ENCODE results near the gene PRICKLE4. TPM values are rescaled to one million over a fixed set of nuclear protein-coding genes. Genes with fewer than 3 reads are reported as not detected.

Gene PRICKLE4, protein sequence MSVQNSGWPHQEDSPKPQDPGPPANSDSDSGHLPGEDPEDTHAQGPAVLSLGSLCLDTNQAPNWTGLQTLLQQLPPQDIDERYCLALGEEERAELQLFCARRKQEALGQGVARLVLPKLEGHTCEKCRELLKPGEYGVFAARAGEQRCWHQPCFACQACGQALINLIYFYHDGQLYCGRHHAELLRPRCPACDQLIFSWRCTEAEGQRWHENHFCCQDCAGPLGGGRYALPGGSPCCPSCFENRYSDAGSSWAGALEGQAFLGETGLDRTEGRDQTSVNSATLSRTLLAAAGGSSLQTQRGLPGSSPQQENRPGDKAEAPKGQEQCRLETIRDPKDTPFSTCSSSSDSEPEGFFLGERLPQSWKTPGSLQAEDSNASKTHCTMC
- 1.7 TPM for total RNA-seq
- long read RNA-seq, partial matches to known transcripts, result 0 of 1 reads
- long read RNA-seq, other reads (novel, unspliced or antisense), result 1 of 1 reads

DNA sequence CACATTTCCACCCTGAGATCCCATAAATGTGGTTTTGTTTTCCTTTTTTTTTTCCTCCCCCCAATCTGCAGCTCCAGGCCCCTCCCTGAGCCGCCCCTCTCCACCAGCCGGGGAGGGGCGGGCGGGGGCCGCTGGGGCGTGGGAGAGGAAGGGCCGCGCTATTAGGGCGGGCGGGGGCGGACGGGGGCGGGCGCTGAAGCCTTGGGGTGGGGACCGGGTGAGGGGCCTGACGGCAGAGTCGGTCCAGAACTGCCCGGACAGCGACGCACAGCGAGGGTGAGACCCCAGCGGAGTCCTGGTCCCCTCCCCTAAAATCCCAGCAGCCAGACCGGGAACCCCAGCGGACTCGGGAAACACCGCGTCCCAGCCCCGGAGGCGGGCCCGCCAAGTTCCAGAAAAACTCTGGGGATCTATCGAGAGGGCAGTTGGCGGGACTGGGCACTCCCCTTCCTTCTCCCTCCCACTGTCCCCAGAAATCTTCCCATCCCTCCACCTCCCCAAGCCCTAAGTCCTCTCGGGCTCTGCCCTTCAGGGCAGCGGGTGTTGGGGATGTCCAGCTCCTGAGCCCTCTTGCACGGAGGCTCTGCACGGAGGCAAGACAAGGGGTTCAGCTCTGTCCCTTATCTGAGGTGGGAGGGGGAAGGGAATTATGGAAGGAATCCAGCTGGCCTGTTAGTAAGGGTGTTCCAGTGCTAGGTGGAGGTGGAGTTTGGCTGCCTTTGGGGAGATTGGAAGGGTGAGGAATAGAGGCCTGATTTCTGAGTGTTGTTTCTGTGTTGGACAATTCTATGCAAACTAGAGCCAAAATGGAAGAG is at the start of gene PRICKLE4:
PRICKLE4 (plus strand) TSS at position 232 of the 815 bp plus-strand sequence. CDS start 2,692 bp downstream, outside the sequence.
- intact Hi-C loops (cut with DNase I), result loop anchor here (2.0 kb wide), 1 partner anchor 264 kb away; no protein-coding TSS in a partner anchor

DNA sequence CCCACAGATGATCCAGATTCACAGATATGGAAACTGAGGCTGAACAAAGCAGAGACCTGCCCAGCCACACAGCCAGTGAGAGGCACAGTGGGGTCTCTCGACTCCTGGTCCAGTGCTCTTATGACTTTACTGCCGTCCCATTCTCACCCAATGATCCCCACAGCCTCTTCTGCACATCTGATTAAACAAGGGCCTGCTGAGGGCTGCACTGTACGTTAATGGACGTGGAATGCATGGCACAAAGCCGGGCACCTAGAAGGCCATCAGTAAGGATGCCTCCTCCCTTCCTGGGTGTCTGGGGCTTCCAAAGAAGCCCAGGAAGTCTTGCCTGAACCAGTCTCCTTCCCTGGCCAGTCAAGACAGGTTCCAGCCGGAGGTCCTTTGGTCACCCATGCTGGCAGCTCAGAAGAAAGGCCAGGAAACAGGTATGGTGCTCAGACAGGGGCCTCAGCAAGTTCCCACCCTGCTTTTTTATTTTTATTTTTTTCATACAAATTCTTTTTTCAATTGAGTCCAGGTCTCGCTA is 49.0 kb upstream of the PRICKLE4 start:
- intact Hi-C loops (cut with DNase I), result no loop called here
- no peak for DNase-seq (ENCODE audit: low spot score)

More for the DNA sequence above, at the start of gene PRICKLE4:
- peak; percentile 85 for DNase-seq (ENCODE audit: low spot score)

DNA sequence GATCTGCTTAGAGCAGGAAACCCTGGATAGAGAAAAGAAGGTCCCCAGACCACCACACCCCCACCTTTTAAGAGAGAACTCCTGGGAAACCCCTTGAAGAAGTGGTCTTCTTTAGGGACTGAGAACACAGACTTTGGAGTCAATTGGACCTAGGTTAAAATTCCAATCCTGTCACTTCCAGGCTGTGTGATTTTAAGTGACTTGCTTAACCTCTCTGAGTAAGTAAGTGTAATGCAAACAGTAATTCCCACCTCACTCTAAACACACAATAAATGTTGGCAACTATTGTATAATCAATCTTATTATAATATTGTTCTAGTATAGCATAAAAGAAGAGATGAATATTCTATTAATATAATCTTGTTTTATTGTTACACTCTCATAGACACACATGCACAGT is 48.4 kb upstream of the PRICKLE4 start:
- intact Hi-C loops (cut with DNase I), result no loop called here
- no peak for DNase-seq (ENCODE audit: low spot score)

DNA sequence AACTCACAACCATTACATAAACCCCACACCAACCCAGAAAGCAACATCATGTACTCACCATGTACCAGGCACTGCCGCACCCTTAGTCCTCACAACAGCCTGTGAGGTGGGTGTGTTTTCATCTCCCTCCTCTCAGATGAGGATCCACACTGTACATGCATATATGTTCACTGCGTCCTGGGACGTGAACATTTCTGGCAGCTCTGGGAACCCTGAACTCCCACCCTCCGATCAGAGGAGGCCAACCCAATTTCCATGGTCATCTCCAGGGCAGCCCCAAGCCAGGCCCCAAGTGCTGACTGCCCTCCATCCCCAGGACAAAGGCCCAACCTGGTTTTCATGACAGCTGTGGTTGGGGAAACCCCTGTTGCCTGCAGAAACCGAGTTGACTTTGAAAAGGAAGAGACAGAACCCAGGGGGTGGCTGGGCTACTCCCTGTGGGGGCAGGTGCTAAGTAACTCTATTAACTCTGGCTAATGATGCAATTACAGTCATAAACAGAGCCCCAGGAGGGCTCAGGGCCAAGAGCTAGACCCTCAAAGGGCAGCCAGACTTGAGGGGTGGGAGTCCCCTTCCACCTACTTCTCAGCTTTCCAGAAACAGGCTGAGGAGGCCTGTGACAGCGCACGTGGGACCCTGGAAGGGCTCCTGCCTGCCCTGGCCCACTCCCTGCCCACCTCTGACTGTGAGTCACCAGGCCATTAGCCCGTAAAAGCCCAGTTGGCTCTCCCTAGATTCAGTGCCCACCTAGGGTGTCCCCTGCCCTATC is 47.8 kb upstream of the PRICKLE4 start:
- intact Hi-C loops (cut with DNase I), result no loop called here
- no peak for DNase-seq (ENCODE audit: low spot score)

DNA sequence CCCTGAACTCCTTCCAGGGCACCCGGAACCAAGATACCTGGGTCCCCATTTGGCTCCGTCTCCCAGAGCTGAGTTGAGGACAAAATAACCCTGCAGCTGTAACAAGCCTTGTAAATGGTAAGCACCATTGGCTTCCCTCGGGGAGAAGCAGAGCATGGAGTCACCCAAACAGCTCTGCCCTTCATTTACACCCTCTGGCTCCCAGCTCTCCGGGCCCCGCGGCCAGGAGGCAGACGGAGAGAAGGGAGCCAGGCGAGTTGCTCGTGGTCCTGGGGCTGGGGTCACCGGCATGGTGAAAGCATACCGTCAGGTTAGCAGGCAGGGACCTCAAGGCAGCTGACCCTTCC is 47.2 kb upstream of the PRICKLE4 start:
- no peak for DNase-seq (ENCODE audit: low spot score)
- intact Hi-C loops (cut with DNase I), result no loop called here

DNA sequence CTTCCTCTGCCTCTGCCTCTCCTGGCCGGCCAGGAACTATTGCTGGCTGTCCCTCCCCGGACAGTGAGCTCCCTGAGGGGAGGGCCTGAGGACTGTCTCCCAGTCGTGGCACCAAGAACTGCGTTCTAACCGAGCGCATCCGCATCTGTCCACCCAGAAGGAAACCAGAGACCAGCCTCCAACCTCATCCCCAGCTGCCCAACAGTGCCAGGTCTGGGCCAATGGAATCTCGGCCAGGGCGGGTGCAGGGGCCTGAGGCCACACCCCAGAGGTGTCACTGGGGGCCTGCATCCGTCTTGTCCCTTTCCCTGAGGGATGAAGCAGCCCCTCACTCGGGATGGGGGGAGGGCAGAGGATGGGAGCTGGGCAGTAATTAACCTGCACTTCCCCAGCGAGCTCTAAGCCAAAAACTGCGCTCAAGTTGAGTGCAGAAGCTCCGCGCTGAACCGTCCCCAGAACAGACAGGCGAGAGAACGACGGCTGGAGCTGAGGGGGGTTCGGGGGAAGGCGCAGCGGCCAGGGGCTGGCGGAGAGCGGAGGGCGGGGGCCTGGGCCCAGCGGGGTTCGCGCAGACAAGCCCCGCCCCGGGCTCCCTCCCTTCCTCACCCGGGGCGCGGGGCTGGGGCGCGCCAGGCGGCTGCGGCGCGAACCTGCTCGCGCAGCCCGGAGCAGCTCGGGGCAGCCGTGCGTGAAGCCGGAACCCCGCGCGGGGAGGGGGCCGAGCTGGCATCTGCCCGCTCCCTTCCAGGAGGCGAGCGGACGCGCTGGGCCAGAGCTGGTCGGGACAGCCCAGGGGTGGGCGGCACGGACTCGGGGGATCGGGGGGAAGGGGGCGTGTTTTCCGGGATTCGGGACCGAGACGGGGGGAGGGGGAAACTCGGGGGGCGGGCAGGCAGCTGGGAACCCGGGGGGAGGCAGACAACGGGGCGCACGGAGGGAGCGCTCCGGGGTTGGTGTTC is 46.6 kb upstream of the PRICKLE4 start:
- intact Hi-C loops (cut with DNase I), result no loop called here
- peak; percentile 88 for DNase-seq (ENCODE audit: low spot score)

DNA sequence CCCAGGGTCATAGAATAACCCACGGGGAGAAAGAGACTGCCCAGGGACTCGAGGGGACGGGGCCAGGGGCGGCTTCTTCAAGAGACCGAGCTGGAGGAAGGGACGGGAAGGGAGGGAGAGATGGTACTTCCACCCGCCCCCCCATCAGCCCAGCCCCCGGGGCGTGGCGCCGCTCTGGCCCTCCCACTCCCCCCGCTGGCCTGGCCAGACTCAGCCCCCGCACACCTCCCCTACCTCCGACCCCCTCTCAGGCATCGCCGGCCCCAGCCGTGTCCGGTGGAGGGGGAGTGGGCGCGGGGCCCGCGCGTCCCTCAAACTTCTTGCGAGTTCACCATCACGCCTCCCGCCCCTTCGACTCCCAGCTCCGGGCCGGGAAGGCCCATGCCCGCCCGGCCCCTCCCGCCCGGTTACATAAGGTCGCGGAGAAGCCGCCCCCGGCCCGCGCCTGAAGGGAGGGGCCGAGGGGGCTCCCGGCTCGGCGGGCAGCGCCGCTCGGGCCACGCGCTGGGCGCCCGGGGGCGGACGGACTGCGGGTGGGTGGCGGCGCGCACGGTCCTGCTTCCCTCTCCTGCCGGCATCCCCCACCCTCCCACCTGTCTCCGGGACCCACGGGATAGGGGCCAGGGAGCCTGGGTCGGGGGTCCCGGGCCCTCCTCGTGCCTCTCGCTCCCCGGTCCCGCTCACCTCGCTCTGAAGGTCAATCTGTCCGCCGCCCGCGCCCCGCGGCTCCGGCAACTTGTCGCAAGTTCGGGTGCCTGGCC is 45.7 kb upstream of the PRICKLE4 start:
- peak; percentile 95 for DNase-seq (ENCODE audit: low spot score)
- intact Hi-C loops (cut with DNase I), result loop anchor here (1.0 to 5.0 kb wide), 2 partner anchors 29 to 42 kb away; partner anchors contain the start of gene FRS3

DNA sequence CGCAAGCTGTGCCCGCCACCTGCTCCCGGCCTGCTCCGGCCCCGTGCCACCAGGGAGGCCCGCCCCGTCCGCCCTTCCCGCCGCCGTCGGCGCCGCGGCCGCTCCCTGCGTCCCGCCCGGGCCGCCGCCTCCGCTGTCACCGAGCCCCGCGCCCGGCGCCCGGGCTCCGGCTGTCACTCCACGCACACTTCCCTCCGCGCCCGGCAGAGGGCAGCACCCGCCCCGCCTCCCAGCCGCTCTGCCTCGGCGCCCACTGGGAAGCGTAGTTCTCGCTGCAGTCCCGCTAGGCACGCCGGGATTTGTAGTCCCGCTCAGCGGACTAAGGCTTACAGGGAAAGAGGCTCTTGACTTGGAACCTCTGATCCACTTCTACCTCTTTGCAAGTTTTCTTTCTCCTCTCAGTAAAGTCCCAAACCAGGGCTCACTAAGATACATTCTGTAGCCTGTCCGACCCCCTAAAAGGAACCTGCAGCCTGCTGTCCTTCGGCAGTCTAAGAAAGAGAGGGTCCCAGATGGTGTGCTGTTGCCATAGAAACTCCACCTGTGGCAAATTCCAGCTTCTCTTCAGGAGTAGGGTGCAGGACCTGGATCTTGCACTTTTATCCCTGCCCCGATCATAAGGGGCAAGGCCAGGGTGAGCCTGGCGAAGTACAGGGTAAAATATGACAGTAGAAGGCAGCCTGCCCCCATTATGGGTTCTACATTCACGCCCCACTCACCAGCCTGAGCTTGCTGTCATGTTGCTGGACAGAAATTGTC is 45.0 kb upstream of the PRICKLE4 start, which contains the start of gene TFEB:
TFEB (minus strand) TSS at position 182 of the 759 bp plus-strand sequence. CDS start 44,395 bp downstream, outside the sequence.
- DNase-seq (ENCODE audit: low spot score), result peak; percentile 98
- intact Hi-C loops (cut with DNase I), result loop anchor here (1.0 to 5.0 kb wide), 2 partner anchors 29 to 42 kb away; partner anchors contain the start of gene FRS3

DNA sequence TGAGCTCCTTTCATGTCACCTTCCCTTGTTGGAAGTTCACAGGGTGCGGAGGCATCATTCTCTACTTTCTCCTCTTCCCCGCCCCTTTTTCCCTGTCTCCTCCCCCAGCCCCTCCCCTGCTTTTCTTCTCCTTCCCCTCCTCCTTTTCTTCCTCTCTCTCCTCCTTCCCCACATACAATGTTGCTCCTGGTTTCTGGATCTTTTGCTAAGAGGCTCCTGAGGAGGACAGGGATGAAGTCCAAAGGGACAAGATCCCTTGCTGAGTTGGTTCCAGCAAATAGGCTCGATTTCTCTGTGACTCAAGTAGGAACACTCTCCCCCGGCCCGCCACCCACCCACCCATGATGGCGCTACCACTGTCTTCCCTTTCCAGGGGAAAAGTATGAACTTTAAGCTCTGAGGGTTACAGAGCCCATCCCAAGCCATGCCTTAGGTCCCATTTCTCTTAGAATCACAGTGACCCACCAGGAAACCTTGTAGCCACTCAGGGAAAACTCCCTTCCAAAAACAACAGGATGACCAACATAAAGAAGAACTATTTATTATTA is 44.3 kb upstream of the PRICKLE4 start:
- DNase-seq (ENCODE audit: low spot score), result no peak
- intact Hi-C loops (cut with DNase I), result loop anchor here (5.0 kb wide), 1 partner anchor 41 kb away; the partner anchor contains the start of gene FRS3

DNA sequence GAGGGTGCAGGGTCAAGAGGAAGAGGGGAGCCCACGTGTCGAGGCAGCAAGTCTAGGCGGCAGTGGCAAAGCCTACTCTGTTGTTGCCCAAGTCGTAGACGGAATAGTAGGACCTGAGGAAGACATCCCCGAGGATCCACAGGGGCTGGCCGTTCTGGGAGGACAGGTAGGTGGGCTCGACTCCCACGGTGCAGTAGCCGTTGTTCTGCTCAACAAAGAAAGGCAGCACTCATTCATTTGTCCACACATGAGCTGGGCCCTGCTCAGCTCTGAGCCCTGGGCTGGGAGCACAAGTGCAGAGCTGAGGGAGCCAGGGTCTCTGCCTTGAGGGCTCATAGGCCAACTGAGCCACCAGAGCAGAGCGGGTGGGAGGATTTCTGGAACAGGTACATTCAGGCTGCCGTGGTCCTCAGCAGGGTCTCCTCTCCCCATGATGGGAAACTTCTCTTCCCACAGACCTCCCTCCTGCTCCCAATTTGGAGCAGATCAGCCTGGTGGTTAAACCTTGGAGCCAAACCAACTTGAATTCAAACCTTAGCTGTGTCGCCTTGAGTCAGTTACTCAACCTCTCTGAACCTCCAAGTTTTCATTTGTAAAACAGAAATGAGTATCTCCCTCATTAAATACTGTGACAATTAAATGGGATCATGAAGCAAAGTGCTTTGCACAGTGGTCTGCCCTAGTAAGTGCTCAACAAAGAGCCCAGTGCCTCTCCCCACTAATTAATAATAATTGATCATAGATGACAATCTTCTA is 43.6 kb upstream of the PRICKLE4 start:
- DNase-seq (ENCODE audit: low spot score), result no peak
- intact Hi-C loops (cut with DNase I), result loop anchor here (5.0 kb wide), 1 partner anchor 40 kb away; the partner anchor contains the start of gene FRS3

DNA sequence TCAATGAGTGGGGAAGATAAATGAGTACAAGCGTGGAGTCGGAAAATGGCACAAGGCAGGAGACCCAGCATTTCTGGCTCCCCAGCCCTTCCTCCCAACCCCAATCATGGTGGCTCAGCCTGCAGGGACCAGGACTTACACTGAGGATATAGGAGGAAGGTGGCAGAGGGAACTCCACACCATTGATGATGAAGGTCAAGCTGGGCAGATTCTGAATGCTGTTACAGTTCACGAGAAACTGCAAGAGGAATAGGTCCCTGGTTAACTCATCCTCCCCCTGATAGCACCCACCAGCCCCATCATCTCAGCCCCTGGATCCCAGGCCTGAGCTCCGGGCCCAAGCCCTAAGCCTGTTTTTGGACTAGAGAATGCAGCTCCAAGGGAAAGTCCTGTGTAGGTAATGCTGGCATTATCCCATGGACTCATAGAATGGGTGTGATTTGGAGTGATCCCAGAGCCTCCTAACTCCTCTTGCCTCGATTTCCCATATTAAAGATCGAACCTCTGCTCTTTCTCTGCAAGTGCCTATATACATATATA is 42.9 kb upstream of the PRICKLE4 start:
- DNase-seq (ENCODE audit: low spot score), result no peak
- intact Hi-C loops (cut with DNase I), result loop anchor here (5.0 kb wide), 1 partner anchor 40 kb away; the partner anchor contains the start of gene FRS3

DNA sequence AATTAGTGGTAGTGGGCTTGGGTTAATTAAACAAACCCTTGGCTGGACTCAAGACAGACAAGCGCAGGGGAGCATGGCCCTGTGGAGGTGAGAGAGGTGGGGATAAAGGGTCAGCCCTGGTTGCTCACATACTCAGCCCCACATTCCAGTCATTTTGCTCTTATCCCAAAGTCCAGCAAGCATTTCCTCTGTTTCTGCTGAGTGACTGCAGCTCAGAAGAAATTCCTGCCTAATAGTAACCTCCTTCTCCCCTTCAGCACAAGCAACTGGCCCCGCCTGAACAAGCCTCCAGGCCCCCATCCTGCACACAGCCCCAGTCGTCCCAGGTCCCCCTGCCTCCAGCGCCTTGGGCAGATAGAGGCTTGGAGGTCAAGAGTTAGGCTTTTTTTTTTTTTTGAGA is 41.5 kb upstream of the PRICKLE4 start:
- intact Hi-C loops (cut with DNase I), result loop anchor here (5.0 kb wide), 1 partner anchor 38 kb away; the partner anchor contains the start of gene FRS3
- no peak for DNase-seq (ENCODE audit: low spot score)

DNA sequence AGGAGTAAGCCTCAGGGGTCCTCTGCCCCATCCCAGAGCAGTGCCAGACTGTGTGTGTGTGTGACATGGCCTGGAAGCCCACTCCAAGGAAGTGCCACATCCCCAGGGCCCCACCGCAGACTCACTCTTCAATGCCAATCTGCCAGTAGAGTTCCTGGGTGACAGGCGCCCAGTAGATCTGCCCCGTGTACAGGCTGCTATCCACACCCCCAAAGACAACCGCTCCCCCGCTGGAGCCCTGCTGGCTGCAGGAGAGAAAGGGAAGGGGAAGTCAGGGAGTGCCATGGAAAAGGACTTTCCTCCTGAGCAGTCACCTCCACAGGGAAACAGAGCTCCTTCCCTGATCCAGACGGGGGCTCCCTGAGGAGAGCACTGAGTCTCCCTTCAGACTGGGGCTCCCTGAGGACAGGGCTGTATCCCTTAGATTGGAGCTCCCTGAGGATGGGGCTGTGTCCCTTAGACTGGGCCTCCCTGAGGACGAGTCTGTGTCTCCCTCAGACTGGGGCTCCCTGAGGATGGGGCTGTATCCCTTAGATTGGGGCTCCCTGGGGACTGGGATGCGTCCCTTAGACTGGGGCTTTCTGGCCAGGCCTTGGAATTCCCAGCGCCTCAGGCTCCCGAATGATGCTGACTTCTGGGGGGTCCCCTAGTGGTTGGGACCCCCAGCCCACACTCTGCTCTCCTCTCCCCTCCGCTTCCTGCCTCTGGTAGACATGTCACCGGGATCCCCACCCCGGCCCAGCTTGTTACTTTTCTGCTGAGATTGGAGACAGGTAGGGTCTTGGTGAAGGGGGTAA is 40.0 kb upstream of the PRICKLE4 start:
- intact Hi-C loops (cut with DNase I), result no loop called here

More for the DNA sequence above, 40.0 kb upstream of the PRICKLE4 start:
- DNase-seq (ENCODE audit: low spot score), result no peak

Data from cardiac septum (tissue), 1 donor.